Measurements from ENCODE around the gene VWA3B. TPM values are rescaled to one million over a fixed set of nuclear protein-coding genes. Genes with fewer than 3 reads are reported as not detected.
A peak's percentile ranks its signal among the peaks of the same experiment; 100 is the strongest.

Gene VWA3B
- total RNA-seq, 2 donors from 2014 or later: not detected

DNA sequence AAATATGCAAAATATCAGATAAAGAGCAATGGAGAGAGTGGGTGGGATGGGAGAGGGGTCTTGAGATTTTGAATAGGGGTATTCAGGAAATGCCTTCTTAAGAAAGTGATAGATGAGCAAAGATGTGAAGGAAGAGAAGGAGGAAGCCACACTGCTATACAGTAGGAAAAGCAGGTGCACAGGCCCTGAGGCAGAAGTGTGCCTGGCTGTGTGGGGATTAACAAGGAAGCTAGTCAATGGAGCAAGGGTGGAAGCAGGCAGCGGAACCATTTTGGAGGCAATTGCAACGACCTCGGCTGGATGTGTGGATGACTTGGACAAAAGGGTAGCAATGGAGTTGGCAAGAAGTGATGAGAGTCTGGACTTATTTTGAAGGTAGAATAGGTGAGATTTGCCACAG, 248.3 kb downstream of the VWA3B start:
- no peak overlapping the region for H3K27ac Mint-ChIP-seq
- H3K27me3 Mint-ChIP-seq: peaks cover 34% of the 10 kb centered on the region
- no peaks in the 10 kb centered on the region for H3K36me3 Mint-ChIP-seq (ENCODE audit: low read depth)
- no peak overlapping the region for H3K4me3 Mint-ChIP-seq
- ATAC-seq (replicated peaks): no peak
- H3K4me1 Mint-ChIP-seq: no peaks in the 10 kb centered on the region
- no peaks in the 10 kb centered on the region for H3K9me3 Mint-ChIP-seq

- peaks cover 48% of the 10 kb centered on the region for H3K27me3 Mint-ChIP-seq
- no peak overlapping the region for H3K4me3 Mint-ChIP-seq
- H3K9me3 Mint-ChIP-seq: no peaks in the 10 kb centered on the region
- H3K36me3 Mint-ChIP-seq (ENCODE audit: low read depth): no peaks in the 10 kb centered on the region
- H3K27ac Mint-ChIP-seq: no peak overlapping the region
- no peaks in the 10 kb centered on the region for H3K4me1 Mint-ChIP-seq
- ATAC-seq (replicated peaks): no peak
Observed at GRCh38 chr2:98341241-98341640, 254.3 kb downstream of the VWA3B start.

- Mint-ChIP-seq H3K4me1 (no peaks in the 10 kb centered on the region), H3K36me3 (ENCODE audit: low read depth) (no peaks in the 10 kb centered on the region), H3K9me3 (no peaks in the 10 kb centered on the region), H3K27me3 (peaks cover 52% of the 10 kb centered on the region), H3K4me3 (no peak overlapping the region), H3K27ac (no peak overlapping the region)
- no peak for ATAC-seq (replicated peaks)
Observed at GRCh38 chr2:98343285-98343684, 256.3 kb downstream of the VWA3B start.

DNA sequence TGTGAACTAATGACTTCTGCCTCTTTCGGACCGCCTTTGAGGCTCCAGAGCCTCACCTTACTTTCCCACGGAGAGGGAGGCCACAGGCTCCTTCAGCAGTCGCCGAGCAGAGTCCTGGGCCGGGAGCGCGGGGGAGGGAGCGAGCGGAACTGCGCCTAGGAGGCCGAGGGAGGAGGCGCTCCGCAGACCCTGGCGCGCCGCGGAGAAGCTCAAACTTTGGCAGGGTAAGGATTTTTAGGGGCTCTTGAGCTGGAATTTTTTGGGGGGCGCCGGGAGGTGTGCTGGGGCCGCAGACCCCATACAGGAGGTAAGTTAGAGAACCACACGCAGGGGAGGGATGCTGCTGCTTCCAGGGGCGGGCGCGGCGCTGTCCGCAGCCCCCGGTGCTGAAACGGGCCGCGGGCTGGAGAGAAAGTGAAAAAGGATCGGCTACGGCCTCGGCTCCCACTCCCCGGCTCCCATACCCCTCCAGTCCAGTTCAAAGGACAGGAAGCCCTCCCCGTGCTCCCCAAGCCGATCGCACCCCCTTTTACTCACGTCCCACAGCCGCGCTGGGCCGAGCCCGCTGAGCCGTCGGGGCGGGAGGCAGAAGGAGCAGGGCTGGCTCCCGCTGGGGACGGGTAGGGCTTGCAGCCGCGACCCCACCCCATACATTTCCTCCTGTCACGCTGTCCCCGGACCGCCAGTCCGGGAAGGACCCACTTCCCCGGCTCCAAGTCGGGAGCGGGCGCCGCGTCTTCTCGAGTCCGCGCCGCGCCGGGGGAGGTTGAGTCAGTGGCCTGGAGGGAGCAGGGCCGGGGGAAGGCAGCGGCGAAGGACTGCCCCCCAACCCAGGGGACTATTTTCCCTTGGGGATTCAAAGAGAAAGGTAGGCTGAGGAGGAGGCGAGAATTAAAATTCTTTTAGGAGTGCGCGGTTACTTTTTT, 259.6 kb downstream of the VWA3B start, which contains the start of gene CNGA3:
Gene CNGA3, plus strand, starts transcription at position 146 of the 926 bp plus-strand sequence. CDS start 23,520 bp downstream, outside the sequence.
- Mint-ChIP-seq H3K9me3 (no peaks in the 10 kb centered on the region), H3K27ac (no peak within 1 kb of the TSS), H3K4me1 (no peaks in the 10 kb centered on the region), H3K4me3 (peak within 1 kb of the TSS; percentile 19), H3K36me3 (ENCODE audit: low read depth) (no peaks in the 10 kb centered on the region), H3K27me3 (peaks cover 63% of the 10 kb centered on the region)
- no peak for ATAC-seq (replicated peaks)

DNA sequence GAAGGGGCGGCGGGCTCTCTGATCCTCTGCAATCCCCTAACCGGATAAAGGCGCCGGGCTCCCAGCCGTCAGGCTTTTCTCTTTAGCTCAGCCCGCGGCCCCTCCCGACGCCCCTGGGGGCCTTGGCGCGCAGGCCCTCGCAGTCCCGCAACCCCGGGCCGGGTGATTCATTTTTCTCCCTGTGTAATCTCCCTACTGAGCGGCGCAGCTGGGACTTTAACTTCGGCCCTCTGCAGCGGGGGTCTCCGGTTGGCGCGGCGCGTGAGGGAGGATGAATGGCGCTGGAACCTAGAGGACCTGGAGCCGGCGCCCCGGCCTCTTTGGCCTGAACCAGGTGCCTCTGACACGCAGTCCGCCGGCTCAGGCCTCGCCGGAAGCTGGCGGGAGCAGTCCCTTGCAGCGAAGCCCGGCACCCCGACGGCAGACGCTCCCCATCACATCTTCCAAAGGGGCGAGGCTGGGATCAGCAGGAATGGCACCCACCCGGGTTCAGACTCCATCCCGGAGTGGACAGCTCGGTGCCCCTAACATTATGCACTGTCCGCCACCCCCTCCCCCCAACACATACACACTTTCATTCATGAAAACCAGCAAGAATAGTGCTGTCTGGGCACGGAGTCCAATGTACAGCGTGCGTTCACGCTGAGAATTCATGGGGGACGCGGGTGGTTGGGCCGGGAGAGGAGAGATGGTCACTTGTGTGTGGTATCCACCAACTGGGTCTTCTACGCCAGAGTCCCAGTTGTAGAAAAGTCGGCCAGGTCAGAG, 260.5 kb downstream of the VWA3B start:
- Mint-ChIP-seq H3K9me3 (no peaks in the 10 kb centered on the region), H3K27ac (no peak overlapping the region), H3K36me3 (ENCODE audit: low read depth) (no peaks in the 10 kb centered on the region), H3K27me3 (peaks cover 63% of the 10 kb centered on the region), H3K4me1 (no peaks in the 10 kb centered on the region), H3K4me3 (no peak overlapping the region)
- no peak for ATAC-seq (replicated peaks)

DNA sequence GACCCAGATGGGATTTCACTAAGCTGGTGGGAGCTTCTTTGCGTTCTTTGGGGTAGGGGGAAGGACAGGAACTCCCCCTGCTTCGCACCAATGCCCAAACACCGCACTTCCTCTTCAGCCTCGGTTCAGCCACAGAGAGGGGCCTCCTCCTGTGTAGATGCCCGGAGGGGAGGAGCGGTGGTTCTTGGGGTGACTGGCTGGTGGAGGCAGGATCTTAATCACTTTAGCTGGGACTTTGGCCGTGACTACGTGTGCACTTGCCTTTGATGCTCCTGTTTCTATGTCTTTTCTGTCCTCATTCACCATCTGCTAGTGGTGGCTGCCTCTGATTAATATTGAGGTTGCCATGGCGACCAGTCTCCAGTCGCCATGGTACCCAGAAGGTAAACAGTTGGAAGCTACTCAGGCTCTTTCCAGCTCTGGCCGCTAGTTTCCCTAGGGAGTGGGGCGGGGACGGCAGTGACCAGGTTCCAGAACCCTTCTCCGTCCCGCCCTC, 261.1 kb downstream of the VWA3B start:
- Mint-ChIP-seq H3K27me3 (peaks cover 58% of the 10 kb centered on the region), H3K36me3 (ENCODE audit: low read depth) (no peaks in the 10 kb centered on the region), H3K9me3 (no peaks in the 10 kb centered on the region), H3K4me3 (no peak overlapping the region), H3K4me1 (no peaks in the 10 kb centered on the region), H3K27ac (no peak overlapping the region)
- no peak for ATAC-seq (replicated peaks)

GRCh38 chr2:98350411-98350810, 263.4 kb downstream of the VWA3B start:
- Mint-ChIP-seq H3K27me3 (peaks cover 38% of the 10 kb centered on the region), H3K4me1 (no peaks in the 10 kb centered on the region), H3K27ac (no peak overlapping the region), H3K4me3 (no peak overlapping the region), H3K9me3 (no peaks in the 10 kb centered on the region), H3K36me3 (ENCODE audit: low read depth) (no peaks in the 10 kb centered on the region)
- no peak for ATAC-seq (replicated peaks)

DNA sequence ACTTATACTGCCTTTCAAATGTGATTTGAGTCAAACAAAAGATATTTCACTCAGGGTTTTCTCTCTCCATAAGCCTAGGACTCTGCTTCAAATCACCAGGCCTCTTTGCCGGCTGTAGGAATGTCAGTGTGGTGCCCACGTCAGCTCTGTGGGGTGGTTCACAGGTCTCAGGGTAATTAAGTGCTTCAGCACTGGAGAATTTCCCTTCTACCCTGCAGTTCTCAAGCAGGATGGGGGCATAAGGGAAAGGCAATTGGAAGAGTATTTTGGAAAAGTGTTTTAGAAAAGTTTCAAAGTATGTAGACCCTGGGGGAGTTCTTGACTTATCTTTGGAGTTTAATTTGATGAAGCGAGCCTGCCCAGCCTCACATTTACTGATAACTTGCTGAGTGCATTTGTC, 268.9 kb downstream of the VWA3B start:
- Mint-ChIP-seq H3K36me3 (ENCODE audit: low read depth) (no peaks in the 10 kb centered on the region), H3K4me1 (no peaks in the 10 kb centered on the region), H3K27ac (no peak overlapping the region), H3K27me3 (peaks cover 8% of the 10 kb centered on the region), H3K9me3 (no peaks in the 10 kb centered on the region), H3K4me3 (no peak overlapping the region)
- no peak for ATAC-seq (replicated peaks)

DNA sequence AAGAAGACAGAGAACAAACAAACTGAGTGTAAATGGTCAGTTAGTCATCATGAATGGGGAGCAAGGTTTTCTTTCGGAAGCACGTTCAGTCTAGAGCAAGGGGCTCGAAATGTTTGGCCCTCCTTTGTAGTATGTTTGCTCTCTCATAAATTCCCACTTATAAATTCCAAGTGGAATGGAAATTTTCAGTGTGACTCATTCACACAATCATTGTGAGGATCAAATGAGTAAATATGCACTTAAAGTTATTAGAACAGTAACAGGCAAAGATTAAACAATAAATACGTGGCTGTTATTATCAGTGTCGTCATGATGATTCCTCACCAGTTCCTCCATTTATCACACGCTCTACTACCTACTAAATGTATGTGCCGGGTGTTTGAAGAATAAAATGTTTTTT, 269.8 kb downstream of the VWA3B start:
- Mint-ChIP-seq H3K27ac (no peak overlapping the region), H3K4me1 (no peaks in the 10 kb centered on the region), H3K9me3 (no peaks in the 10 kb centered on the region), H3K36me3 (ENCODE audit: low read depth) (no peaks in the 10 kb centered on the region), H3K27me3 (peaks cover 8% of the 10 kb centered on the region), H3K4me3 (no peak overlapping the region)
- no peak for ATAC-seq (replicated peaks)

GRCh38 chr2:98357849-98358248, 270.9 kb downstream of the VWA3B start:
- Mint-ChIP-seq H3K9me3 (no peaks in the 10 kb centered on the region), H3K36me3 (ENCODE audit: low read depth) (no peaks in the 10 kb centered on the region), H3K4me1 (no peaks in the 10 kb centered on the region), H3K27ac (no peak overlapping the region), H3K4me3 (no peak overlapping the region), H3K27me3 (peaks cover 8% of the 10 kb centered on the region)
- no peak for ATAC-seq (replicated peaks)

GRCh38 chr2:98359986-98360385, 273.0 kb downstream of the VWA3B start:
- no peak overlapping the region for H3K4me3 Mint-ChIP-seq
- no peak overlapping the region for H3K27ac Mint-ChIP-seq
- no peak for ATAC-seq (replicated peaks)
- H3K9me3 Mint-ChIP-seq: no peaks in the 10 kb centered on the region
- H3K4me1 Mint-ChIP-seq: no peaks in the 10 kb centered on the region
- no peaks in the 10 kb centered on the region for H3K36me3 Mint-ChIP-seq (ENCODE audit: low read depth)
- H3K27me3 Mint-ChIP-seq: peaks cover 11% of the 10 kb centered on the region

Other genes starting within 250 kb of the VWA3B start
- 10 to 100 TPM; 32.0 to 36.4 TPM for gene TMEM131, start 91.2 kb upstream of the VWA3B start, total RNA-seq

Data from activated T-helper 17 cell treated with anti-CD3 and anti-CD28 coated beads, Interleukin-2, amount 50 U/mL, for 72 hours (primary cell).